Psoas muscle (tissue), 8 donors: Measurements from ENCODE around the gene DCPS. TPM values are rescaled to one million over a fixed set of nuclear protein-coding genes. Genes with fewer than 3 reads are reported as not detected.
"Not testable (repeated sequence)": the region's sequence is repeated elsewhere in the genome, so short reads cannot be mapped to it uniquely, and the experiment has no call there.

Source experiments
- ATAC-seq, 4 donors: fragments of 200-7000 bp; cut with Tn5 transposase; one replicate each; pipeline ENCODE4 v1.9.1; 2020; ENCODE audit warnings: moderate library complexity in 3 of 4, mild to moderate bottlenecking in 2 of 4
- DNase-seq, 2 donors: peaks; one replicate each; pipeline ENCODE4 v3.0.0-alpha.2; 2020
- H3K27ac ChIP-seq: fragments of 200-600 bp; one replicate; pipeline ENCODE4 v1.8.0; 2022
- H3K27me3 ChIP-seq, 3 donors: fragments of 200-600 bp in 1 of 3; one replicate each; pipeline versions ENCODE4 v1.6.1 to v1.8.0; 2013 to 2022; ENCODE audit warnings: low read length in 2 of 3, mild to moderate bottlenecking in 2 of 3, moderate library complexity in 1 of 3; ENCODE audit not compliant: insufficient read depth in 3 of 3
- H3K36me3 ChIP-seq, 2 donors: fragments of 200-600 bp in 1 of 2; one replicate each; pipeline versions ENCODE4 v1.6.1 to v1.8.0; 2013 to 2022; ENCODE audit warnings: low read depth in 1 of 2, mild to moderate bottlenecking in 1 of 2, moderate library complexity in 1 of 2; ENCODE audit not compliant: insufficient read depth in 1 of 2
- H3K4me1 ChIP-seq: fragments of 200-600 bp; one replicate; pipeline ENCODE4 v1.8.0; 2022
- H3K4me3 ChIP-seq: fragments of 200-600 bp; one replicate; pipeline ENCODE4 v1.8.0; 2022; ENCODE audit warnings: mild to moderate bottlenecking
- H3K9me3 ChIP-seq: fragments of 200-600 bp; one replicate; pipeline ENCODE4 v1.8.0; 2022
- CTCF ChIP-seq: fragments of 200-600 bp; IDR thresholded peaks from one replicate; pipeline ENCODE4 v1.8.0; 2022; ENCODE audit warnings: antibody characterized with exemption
- WGBS, 3 donors: extraction: QIAGEN DNeasy Blood & Tissue Kit; methylation state at CpG; one replicate each; pipeline versions ENCODE4 v1.1.6 to v1.1.7; 2013; 5-methylcytosine and 5-hydroxymethylcytosine counted together
- intact Hi-C, 2 donors: fragments of 100-400 bp; cut with DNase I; formaldehyde crosslinking; loops; one replicate each; pipeline versions ENCODE4 v1.11.0 to v1.14.2; 2022
- polyA plus RNA-seq, 3 donors: library from polyadenylated mRNA; stranded (reverse); fragments of 200-250 nt; gene quantifications; one replicate each; pipeline ENCODE4 v1.2.3, GENCODE V29; 2013
- total RNA-seq, 4 donors: library from RNA; stranded (reverse); fragmentation: NEBNext Ultra II Directional in 2 of 4; extraction: Animal tissue kit (Norgen Biotek cat#: 25700) in 2 of 4; gene quantifications; one replicate each; pipeline versions ENCODE4 v1.2.1 to v1.2.4, GENCODE V29; 2021 to 2023
- donor health status: healthy with polysubstance abuse.
- donor health status: DM: no; HTN: no; CAD: no; lungs with moderate emphysema.
- donor health status: Bipolar disorder and iron deficiency.
- donor health status: healthy.
- donor health status: DM: yes; HTN: yes; CAD: no.
- donor health status: DM: no; HTN: no; CAD: no.
- donor health status: DM: no; HTN: no; CAD: no.
- donor health status: DM: yes; HTN: yes; CAD: no.

Gene DCPS
- total and polyA plus RNA-seq, 7 donors: 11.8 to 20.5 (median 14.3) TPM

- intact Hi-C loops: no loop called here
- DNase-seq (no peak), ATAC-seq (no peak)
- H3K4me3 ChIP-seq: no peak overlapping the region
- H3K9me3 ChIP-seq: no peaks in the 10 kb centered on the region
- no peaks in the 10 kb centered on the region for H3K36me3 ChIP-seq
- TF ChIP-seq CTCF: no peak
- 93 to 100% (median 95%) methylated on average over 5 of the region's 5 CpGs for WGBS, 3 donors
- no peaks in the 10 kb centered on the region for H3K27me3 ChIP-seq
- no peak overlapping the region for H3K27ac ChIP-seq
- no peaks in the 10 kb centered on the region for H3K4me1 ChIP-seq
These were observed 89.3 kb downstream of the DCPS start for GRCh38 chr11:126393143-126393542.

GRCh38 chr11:126394036-126394435, 90.2 kb downstream of the DCPS start:
- no peak for DNase-seq
- H3K4me1 ChIP-seq: no peaks in the 10 kb centered on the region
- ATAC-seq: no peak
- H3K27me3 ChIP-seq: no peaks in the 10 kb centered on the region
- no peak for TF ChIP-seq CTCF
- H3K27ac ChIP-seq: no peak overlapping the region
- no peaks in the 10 kb centered on the region for H3K36me3 ChIP-seq
- intact Hi-C loops: no loop called here
- no peaks in the 10 kb centered on the region for H3K9me3 ChIP-seq
- H3K4me3 ChIP-seq: no peak overlapping the region
- 96 to 99% (median 97%) methylated on average over 3 of the region's 3 CpGs for WGBS, 3 donors

- ATAC-seq: peak in 1 of 4 donors; percentile 63
- 62 to 73% (median 73%) methylated on average over 5 of the region's 7 CpGs for WGBS, 3 donors
These were observed 90.8 kb downstream of the DCPS start for GRCh38 chr11:126394634-126395072.

More at GRCh38 chr11:126394634-126395072, 90.8 kb downstream of the DCPS start:
- H3K27me3 ChIP-seq, intact Hi-C loops, H3K9me3 ChIP-seq, H3K27ac ChIP-seq, H3K4me3 ChIP-seq, H3K4me1 ChIP-seq, DNase-seq, H3K36me3 ChIP-seq: not testable (repeated sequence)

Other genes with a start within 250 kb of the DCPS start
- gene CDON, start 241.2 kb upstream of the DCPS start, total RNA-seq: 1 to 10 TPM; 1.3 to 5.6 (median 1.5) TPM
- 1 to 10 TPM in 1 of 3 donors, under 1 TPM in 2; 0.63 to 1.0 (median 0.79) TPM for gene CDON, start 241.2 kb upstream of the DCPS start, polyA plus RNA-seq
- gene RPUSD4, start 92.4 kb upstream of the DCPS start, total RNA-seq: 100 to 1,000 TPM in 1 of 4 donors, 10 to 100 TPM in 3; 75.1 to 139 (median 88.7) TPM
- gene RPUSD4, start 92.4 kb upstream of the DCPS start, polyA plus RNA-seq: 100 to 1,000 TPM in 1 of 3 donors, 10 to 100 TPM in 2; 61.6 to 128 (median 65.9) TPM
- gene FAM118B, start 92.3 kb upstream of the DCPS start, total RNA-seq: 10 to 100 TPM; 16.4 to 46.7 (median 24.5) TPM
- 10 to 100 TPM; 13.3 to 37.7 (median 15.3) TPM for gene FAM118B, start 92.3 kb upstream of the DCPS start, polyA plus RNA-seq
- 100 to 1,000 TPM in 1 of 4 donors, 10 to 100 TPM in 3; 54.4 to 105 (median 71.2) TPM for gene SRPRA, start 35.2 kb upstream of the DCPS start, total RNA-seq
- 10 to 100 TPM; 48.7 to 82.2 (median 76.2) TPM for gene SRPRA, start 35.2 kb upstream of the DCPS start, polyA plus RNA-seq
- 10 to 100 TPM; 12.3 to 27.7 (median 21.7) TPM for gene FOXRED1, start 34.9 kb upstream of the DCPS start, total RNA-seq
- gene FOXRED1, start 34.9 kb upstream of the DCPS start, polyA plus RNA-seq: 10 to 100 TPM; 17.9 to 27.1 (median 18.3) TPM
- 1 to 10 TPM; 5.8 to 9.6 (median 6.5) TPM for gene TIRAP, start 21.0 kb upstream of the DCPS start, total RNA-seq
- gene TIRAP, start 21.0 kb upstream of the DCPS start, polyA plus RNA-seq: 1 to 10 TPM; 3.3 to 7.9 (median 4.1) TPM
- gene ST3GAL4, start 51.6 kb downstream of the DCPS start, total RNA-seq: 1 to 10 TPM; 4.1 to 9.3 (median 6.3) TPM
- gene ST3GAL4, start 51.6 kb downstream of the DCPS start, polyA plus RNA-seq: 1 to 10 TPM; 3.5 to 4.7 (median 3.6) TPM